IPS DF 6.9 (cell line): ENCODE measurements around the gene ARMH1.
"Not testable (repeated sequence)": the region's sequence is repeated elsewhere in the genome, so short reads cannot be mapped to it uniquely, and the experiment has no call there.

ENCODE experiments used
- DNase-seq: peaks from one replicate; pipeline ENCODE4 v3.0.0-alpha.2; 2013; ENCODE audit warnings: low read depth, low spot score
- H3K27ac ChIP-seq: one replicate; pipeline ENCODE4 v1.5.1; 2013; ENCODE audit warnings: low read length, control low read depth
- H3K27me3 ChIP-seq: 2 replicates; pipeline ENCODE4 v1.6.1; 2013; ENCODE audit warnings: mild to moderate bottlenecking, low read length; ENCODE audit not compliant: control insufficient read depth, insufficient read depth
- H3K36me3 ChIP-seq: 2 replicates; pipeline ENCODE4 v1.6.1; 2013; ENCODE audit warnings: low read length; ENCODE audit not compliant: control insufficient read depth, insufficient read depth
- H3K4me1 ChIP-seq: 2 replicates; pipeline ENCODE4 v1.6.1; 2013; ENCODE audit warnings: low read length; ENCODE audit not compliant: control insufficient read depth, insufficient read depth
- H3K4me3 ChIP-seq: 2 replicates; pipeline ENCODE4 v1.5.1; 2013; ENCODE audit warnings: mild to moderate bottlenecking, low read length
- H3K9me3 ChIP-seq: 2 replicates; pipeline ENCODE4 v1.6.1; 2013; ENCODE audit warnings: low read length, inconsistent platforms; ENCODE audit not compliant: control insufficient read depth, insufficient read depth
- WGBS: extraction: QIAGEN DNeasy Blood & Tissue Kit; methylation state at CpG from one replicate; pipeline ENCODE4 v1.1.7; 2013; ENCODE audit warnings: mixed read lengths, missing lambda C conversion rate; ENCODE audit not compliant: insufficient read length, insufficient coverage; 5-methylcytosine and 5-hydroxymethylcytosine counted together

The ARMH1 gene

DNA sequence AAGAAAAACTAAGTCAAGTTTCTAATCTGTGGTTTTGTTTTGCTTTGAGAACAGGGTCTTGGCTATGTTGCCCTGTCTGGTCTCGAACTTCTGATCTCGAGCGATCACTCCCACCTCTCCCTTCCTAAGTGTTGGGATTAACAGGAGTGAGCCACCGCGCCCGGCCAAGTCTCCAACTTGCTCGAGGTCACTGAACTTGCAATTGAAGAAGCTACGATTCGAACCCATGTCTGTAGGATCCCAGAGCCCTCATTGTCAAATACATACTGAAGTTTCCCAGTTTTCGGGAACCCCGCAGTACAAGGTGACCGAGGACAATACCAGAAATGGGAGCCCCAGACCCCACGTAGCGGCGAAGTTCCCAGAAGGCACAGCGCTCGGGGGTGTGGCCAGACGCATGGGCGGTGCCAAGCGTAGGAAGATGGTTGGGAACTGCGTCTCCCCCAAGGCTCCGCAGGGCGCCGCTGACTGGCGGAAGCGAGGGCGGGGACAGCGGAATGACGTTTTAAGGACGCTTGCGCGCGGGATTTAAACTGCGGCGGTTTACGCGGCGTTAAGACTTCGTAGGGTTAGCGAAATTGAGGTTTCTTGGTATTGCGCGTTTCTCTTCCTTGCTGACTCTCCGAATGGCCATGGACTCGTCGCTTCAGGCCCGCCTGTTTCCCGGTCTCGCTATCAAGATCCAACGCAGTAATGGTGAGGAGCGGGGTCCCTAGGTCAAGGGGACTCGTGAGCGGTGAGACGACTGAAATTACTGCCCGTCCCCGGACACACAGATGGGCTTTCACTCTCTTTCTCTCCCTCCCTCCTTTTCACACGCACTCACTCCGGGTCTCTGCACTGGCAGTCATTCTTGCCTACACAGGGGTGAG is 65.0 kb downstream of the ARMH1 start, which contains the start of gene KIF2C:
KIF2C (plus strand) TSS at position 531 of the 872 bp plus-strand sequence; CDS start at position 627, 96 bp downstream.
- H3K27me3 ChIP-seq, result no peaks in the 10 kb centered on the region
- H3K27ac ChIP-seq, result no peak within 1 kb of the TSS
- no CpG with 5 or more reads among the region's 57 CpGs for WGBS
- no peaks in the 10 kb centered on the region for H3K9me3 ChIP-seq
- DNase-seq, result peak; percentile 95
- H3K4me3 ChIP-seq, result peak within 1 kb of the TSS; percentile 63
- peaks cover 12% of the 10 kb centered on the region; the same call in 1 of the 2 replicates for H3K36me3 ChIP-seq
- H3K4me1 ChIP-seq, result no peaks in the 10 kb centered on the region

DNA sequence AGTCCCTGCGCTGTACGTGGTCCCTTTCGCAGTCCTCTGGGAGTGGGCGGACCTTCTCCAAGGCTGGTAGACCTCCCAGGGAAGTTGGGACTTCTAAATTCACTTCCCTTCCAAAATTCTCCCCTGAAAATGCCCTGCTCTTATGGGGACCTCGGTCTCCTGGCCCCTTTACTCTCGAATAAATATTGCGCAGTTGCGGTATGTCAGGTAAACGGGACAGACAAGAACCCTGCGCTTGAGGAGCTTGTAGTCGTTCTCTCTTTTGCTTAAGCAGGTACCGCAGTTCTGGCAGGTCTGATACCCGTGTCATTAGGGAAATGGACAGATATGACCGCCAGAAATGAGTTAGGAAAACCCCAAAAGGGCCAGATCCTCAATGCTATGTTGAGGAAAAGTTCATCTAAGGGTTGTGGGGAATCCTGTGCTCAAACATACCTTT is 65.7 kb downstream of the ARMH1 start:
- no peaks in the 10 kb centered on the region for H3K27me3 ChIP-seq
- no peak overlapping the region for H3K27ac ChIP-seq
- peak overlapping the region; percentile 63 for H3K4me3 ChIP-seq
- no peaks in the 10 kb centered on the region for H3K4me1 ChIP-seq
- H3K36me3 ChIP-seq, result peaks cover 13% of the 10 kb centered on the region; the same call in 1 of the 2 replicates
- no peak for DNase-seq
- H3K9me3 ChIP-seq, result no peaks in the 10 kb centered on the region
- no CpG with 5 or more reads among the region's 14 CpGs for WGBS

DNA sequence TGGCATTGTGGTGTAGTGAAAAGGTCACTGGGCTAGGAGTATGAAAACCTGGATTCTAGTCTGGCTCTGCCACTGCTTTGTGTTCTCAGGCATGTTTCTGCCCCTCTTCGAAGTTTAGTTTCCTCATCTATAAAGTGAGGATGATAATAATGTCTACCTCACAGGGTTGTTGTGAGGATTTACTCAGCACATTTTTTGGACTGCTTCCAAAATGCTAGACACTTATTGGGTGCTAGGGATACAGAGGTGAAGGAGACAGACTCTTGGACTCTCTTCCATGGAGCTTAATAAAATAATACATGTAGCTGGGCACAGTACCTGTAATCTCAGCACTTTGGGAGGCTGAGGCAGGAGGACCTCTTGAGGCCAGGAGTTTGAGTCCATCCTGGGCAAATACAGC is 68.7 kb downstream of the ARMH1 start:
- Histone ChIP-seq H3K9me3 (no peaks in the 10 kb centered on the region), H3K27me3 (no peaks in the 10 kb centered on the region), H3K4me1 (no peaks in the 10 kb centered on the region), H3K36me3 (peaks cover 29% of the 10 kb centered on the region; the same call in 1 of the 2 replicates), H3K4me3 (no peak overlapping the region), H3K27ac (no peak overlapping the region)
- no peak for DNase-seq
- no CpG with 5 or more reads among the region's 1 CpG for WGBS

DNA sequence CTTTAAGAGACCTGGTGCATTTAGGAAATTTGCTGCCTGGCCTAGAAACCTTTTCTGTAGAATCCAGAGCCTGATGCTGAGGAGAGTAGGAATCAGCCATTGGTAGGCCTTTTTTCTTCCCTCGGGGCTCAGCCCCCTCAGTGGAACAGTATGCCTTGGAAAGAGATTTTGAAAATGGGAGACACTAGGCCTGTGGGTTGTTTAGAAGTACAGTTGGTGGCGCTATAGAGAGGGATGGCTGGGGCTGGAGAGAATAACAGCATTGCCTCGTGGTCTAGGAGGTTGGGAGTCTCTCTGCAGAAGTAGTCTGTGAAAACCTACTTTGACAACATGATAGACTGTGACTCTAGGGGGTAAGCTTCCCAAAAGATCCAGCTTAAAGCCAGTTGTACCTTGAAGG is 73.4 kb downstream of the ARMH1 start:
- Histone ChIP-seq H3K4me3 (no peak overlapping the region), H3K4me1 (no peaks in the 10 kb centered on the region), H3K27me3 (no peaks in the 10 kb centered on the region), H3K9me3 (no peaks in the 10 kb centered on the region), H3K27ac (no peak overlapping the region), H3K36me3 (peaks cover 37% of the 10 kb centered on the region; the same call in 1 of the 2 replicates)
- DNase-seq, result no peak
- no CpG with 5 or more reads among the region's 3 CpGs for WGBS

DNA sequence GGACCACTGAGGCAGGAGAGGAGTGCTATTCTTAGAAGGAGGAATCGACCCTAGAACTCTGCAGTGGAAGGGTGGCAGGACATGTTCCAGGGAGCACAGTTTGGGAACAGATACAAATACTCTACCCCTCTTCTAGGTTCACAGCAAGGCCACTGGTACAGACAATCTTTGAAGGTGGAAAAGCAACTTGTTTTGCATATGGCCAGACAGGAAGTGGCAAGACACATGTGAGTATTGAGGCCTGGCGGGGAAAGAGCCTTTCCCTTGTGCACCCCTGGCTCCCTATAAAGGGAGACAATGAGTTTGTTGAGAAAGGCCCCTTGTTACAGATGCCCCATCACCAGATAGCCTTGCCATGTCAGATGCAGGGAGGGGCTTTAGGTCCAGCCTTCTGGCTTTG is 82.9 kb downstream of the ARMH1 start:
- no peak overlapping the region for H3K27ac ChIP-seq
- H3K27me3 ChIP-seq, result no peaks in the 10 kb centered on the region
- H3K9me3 ChIP-seq, result no peaks in the 10 kb centered on the region
- no CpG with 5 or more reads among the region's 2 CpGs for WGBS
- no peak for DNase-seq
- no peak overlapping the region for H3K4me3 ChIP-seq
- H3K4me1 ChIP-seq, result no peaks in the 10 kb centered on the region
- H3K36me3 ChIP-seq, result peaks cover 70% of the 10 kb centered on the region

DNA sequence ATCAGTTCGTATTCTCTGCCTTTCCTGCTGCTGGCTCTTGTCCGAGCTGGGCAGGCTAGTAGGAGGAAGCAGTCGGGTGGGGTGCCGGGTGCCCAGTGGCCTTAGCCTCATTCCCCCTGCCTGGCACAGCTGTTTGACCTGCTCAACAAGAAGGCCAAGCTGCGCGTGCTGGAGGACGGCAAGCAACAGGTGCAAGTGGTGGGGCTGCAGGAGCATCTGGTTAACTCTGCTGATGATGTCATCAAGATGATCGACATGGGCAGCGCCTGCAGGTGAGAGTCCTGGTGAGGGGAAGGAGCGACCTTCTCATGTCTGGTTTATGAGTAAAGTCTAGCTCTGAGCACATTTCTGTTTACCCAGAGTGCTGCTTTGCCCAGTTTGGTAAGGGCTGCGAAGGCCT is 84.6 kb downstream of the ARMH1 start:
- Histone ChIP-seq H3K9me3 (no peaks in the 10 kb centered on the region), H3K36me3 (peaks cover 69% of the 10 kb centered on the region), H3K4me3 (no peak overlapping the region), H3K27ac (no peak overlapping the region), H3K27me3 (no peaks in the 10 kb centered on the region), H3K4me1 (no peaks in the 10 kb centered on the region)
- no CpG with 5 or more reads among the region's 11 CpGs for WGBS
- DNase-seq, result no peak

DNA sequence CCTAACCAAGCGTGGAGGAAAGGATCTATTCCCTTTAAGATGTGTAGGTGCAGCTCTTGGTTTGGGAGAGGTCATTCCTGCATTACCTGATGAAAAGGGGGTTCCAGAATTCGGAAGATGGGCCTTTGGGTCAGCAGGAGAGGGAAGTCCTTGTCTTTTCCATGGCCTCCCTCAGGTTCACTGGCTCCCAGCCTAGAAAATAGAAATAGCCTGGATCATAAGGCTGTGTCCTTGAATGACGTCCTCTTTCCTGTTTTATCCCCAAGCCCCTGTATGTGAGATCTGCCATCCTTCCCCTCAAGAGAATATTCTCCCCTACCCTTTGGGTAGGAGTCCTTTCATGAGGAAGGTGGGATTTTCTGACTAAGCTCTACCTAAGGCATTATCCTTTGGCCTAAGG is 86.4 kb downstream of the ARMH1 start:
- Histone ChIP-seq H3K9me3 (no peaks in the 10 kb centered on the region), H3K27ac (no peak overlapping the region), H3K36me3 (peaks cover 59% of the 10 kb centered on the region), H3K27me3 (no peaks in the 10 kb centered on the region), H3K4me1 (no peaks in the 10 kb centered on the region), H3K4me3 (no peak overlapping the region)
- WGBS, result no CpG with 5 or more reads among the region's 3 CpGs
- no peak for DNase-seq

DNA sequence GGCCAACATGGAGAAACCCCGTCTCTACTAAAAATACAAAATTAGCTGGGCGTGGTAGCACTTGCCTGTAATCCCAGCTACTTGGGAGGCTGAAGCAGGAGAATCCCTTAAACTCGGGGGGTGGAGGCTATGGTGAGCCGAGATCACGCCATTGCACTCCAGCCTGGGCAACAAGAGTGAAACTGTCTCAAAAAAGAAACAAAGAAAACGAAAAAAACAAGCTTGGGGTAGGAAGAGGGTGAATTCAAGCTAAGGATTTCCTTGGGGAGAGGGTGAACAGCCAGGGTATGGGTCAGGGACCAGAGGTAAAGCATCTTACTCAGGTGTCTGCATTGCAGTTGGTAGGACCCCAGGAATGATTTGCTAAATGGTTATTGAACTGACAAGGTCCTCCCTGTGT is 91.9 kb downstream of the ARMH1 start:
- H3K36me3 ChIP-seq, result peaks cover 28% of the 10 kb centered on the region
- not testable (repeated sequence) for H3K9me3 ChIP-seq, H3K27ac ChIP-seq, DNase-seq, H3K4me1 ChIP-seq, H3K4me3 ChIP-seq, H3K27me3 ChIP-seq
- WGBS, result no CpG with 5 or more reads among the region's 6 CpGs
